ENCODE measurements around the gene CEMIP2. TPM values are rescaled to one million over a fixed set of nuclear protein-coding genes. Genes with fewer than 3 reads are reported as not detected.

CEMIP2 gene
- total and polyA plus RNA-seq, 2 of the 13 experiments (the other 11 are each of a cell fraction or from before 2014, with no cell fraction given), result 94.3 to 128 TPM

DNA sequence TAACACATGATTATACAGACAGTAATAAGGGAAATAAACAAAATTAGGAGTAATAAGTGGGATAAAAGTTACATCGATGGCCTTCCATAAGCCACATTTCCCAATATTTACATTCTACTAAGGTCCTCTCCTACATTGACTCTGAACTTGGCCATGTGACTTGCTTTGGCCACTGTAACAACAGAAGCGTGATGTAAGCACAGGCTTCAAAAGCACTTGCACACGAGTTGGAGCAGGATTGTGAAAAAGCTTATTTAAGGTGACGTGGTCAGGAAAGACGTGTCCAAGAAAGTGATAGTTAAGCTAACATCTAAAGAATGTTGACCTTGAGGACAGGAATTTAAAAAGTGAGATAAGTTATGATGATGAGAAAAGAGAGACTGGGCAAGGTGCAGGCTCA lies 9.8 kb upstream of the CEMIP2 start (continued):
- TF ChIP-seq, protein P1, sequence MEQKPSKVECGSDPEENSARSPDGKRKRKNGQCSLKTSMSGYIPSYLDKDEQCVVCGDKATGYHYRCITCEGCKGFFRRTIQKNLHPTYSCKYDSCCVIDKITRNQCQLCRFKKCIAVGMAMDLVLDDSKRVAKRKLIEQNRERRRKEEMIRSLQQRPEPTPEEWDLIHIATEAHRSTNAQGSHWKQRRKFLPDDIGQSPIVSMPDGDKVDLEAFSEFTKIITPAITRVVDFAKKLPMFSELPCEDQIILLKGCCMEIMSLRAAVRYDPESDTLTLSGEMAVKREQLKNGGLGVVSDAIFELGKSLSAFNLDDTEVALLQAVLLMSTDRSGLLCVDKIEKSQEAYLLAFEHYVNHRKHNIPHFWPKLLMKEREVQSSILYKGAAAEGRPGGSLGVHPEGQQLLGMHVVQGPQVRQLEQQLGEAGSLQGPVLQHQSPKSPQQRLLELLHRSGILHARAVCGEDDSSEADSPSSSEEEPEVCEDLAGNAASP (CRISPR knock-in tag; IDR thresholded peaks at IDR 0.05; ENCODE audit: borderline replicate concordance), result peak; percentile 72; the same call in 1 of the 2 replicates
- peak; percentile 96 for TF ChIP-seq HMG20A (CRISPR knock-in tag; IDR thresholded peaks at IDR 0.05; ENCODE audit: borderline replicate concordance)
- TF ChIP-seq, protein P2, sequence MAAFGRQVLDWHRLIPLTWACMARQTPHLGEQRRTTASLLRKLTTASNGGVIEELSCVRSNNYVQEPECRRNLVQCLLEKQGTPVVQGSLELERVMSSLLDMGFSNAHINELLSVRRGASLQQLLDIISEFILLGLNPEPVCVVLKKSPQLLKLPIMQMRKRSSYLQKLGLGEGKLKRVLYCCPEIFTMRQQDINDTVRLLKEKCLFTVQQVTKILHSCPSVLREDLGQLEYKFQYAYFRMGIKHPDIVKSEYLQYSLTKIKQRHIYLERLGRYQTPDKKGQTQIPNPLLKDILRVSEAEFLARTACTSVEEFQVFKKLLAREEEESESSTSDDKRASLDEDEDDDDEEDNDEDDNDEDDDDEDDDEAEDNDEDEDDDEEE (CRISPR knock-in tag; IDR thresholded peaks at IDR 0.05), result no peak
- TF ChIP-seq, protein P3, sequence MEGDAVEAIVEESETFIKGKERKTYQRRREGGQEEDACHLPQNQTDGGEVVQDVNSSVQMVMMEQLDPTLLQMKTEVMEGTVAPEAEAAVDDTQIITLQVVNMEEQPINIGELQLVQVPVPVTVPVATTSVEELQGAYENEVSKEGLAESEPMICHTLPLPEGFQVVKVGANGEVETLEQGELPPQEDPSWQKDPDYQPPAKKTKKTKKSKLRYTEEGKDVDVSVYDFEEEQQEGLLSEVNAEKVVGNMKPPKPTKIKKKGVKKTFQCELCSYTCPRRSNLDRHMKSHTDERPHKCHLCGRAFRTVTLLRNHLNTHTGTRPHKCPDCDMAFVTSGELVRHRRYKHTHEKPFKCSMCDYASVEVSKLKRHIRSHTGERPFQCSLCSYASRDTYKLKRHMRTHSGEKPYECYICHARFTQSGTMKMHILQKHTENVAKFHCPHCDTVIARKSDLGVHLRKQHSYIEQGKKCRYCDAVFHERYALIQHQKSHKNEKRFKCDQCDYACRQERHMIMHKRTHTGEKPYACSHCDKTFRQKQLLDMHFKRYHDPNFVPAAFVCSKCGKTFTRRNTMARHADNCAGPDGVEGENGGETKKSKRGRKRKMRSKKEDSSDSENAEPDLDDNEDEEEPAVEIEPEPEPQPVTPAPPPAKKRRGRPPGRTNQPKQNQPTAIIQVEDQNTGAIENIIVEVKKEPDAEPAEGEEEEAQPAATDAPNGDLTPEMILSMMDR (CRISPR knock-in tag; IDR thresholded peaks at IDR 0.05), result no peak
- TF ChIP-seq ZNF468 (CRISPR knock-in tag; IDR thresholded peaks at IDR 0.05), result no peak
- no peak for TF ChIP-seq REL (CRISPR knock-in tag; conservative IDR thresholded peaks at IDR 0.05)
- 0 out of 2 replicates have a peak, but pooled peaks have one; percentile 49 for TF ChIP-seq JUN (CRISPR knock-in tag; IDR thresholded peaks at IDR 0.05)
- TF ChIP-seq ZNF546 (CRISPR knock-in tag; conservative IDR thresholded peaks at IDR 0.05), result no peak
- TF ChIP-seq RBM22 (optimal IDR thresholded peaks at IDR 0.05; ENCODE audit: low read length), result no peak
- TF ChIP-seq, protein P4, sequence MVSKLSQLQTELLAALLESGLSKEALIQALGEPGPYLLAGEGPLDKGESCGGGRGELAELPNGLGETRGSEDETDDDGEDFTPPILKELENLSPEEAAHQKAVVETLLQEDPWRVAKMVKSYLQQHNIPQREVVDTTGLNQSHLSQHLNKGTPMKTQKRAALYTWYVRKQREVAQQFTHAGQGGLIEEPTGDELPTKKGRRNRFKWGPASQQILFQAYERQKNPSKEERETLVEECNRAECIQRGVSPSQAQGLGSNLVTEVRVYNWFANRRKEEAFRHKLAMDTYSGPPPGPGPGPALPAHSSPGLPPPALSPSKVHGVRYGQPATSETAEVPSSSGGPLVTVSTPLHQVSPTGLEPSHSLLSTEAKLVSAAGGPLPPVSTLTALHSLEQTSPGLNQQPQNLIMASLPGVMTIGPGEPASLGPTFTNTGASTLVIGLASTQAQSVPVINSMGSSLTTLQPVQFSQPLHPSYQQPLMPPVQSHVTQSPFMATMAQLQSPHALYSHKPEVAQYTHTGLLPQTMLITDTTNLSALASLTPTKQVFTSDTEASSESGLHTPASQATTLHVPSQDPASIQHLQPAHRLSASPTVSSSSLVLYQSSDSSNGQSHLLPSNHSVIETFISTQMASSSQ (IDR thresholded peaks at IDR 0.05; ENCODE audit: low read depth), result no peak
- TF ChIP-seq, protein P4 (CRISPR knock-in tag; IDR thresholded peaks at IDR 0.05; ENCODE audit: borderline replicate concordance), result peak; percentile 51; the same call in 1 of the 2 replicates
- no peak for TF ChIP-seq U2AF2 (IDR thresholded peaks at IDR 0.05; ENCODE audit: low read depth, low read length)
- TF ChIP-seq ELF3 (CRISPR knock-in tag; IDR thresholded peaks at IDR 0.05), result peak; percentile 65; the same call in 1 of the 2 replicates
- TF ChIP-seq SKI (IDR thresholded peaks at IDR 0.05; ENCODE audit: partially characterized antibody), result peak; percentile 100
- TF ChIP-seq, protein P5, sequence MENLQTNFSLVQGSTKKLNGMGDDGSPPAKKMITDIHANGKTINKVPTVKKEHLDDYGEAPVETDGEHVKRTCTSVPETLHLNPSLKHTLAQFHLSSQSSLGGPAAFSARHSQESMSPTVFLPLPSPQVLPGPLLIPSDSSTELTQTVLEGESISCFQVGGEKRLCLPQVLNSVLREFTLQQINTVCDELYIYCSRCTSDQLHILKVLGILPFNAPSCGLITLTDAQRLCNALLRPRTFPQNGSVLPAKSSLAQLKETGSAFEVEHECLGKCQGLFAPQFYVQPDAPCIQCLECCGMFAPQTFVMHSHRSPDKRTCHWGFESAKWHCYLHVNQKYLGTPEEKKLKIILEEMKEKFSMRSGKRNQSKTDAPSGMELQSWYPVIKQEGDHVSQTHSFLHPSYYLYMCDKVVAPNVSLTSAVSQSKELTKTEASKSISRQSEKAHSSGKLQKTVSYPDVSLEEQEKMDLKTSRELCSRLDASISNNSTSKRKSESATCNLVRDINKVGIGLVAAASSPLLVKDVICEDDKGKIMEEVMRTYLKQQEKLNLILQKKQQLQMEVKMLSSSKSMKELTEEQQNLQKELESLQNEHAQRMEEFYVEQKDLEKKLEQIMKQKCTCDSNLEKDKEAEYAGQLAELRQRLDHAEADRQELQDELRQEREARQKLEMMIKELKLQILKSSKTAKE (CRISPR knock-in tag; IDR thresholded peaks at IDR 0.05; ENCODE audit: borderline replicate concordance), result peak; percentile 90
- TF ChIP-seq SOX5 (CRISPR knock-in tag; IDR thresholded peaks at IDR 0.05; ENCODE audit: borderline replicate concordance), result peak; percentile 82
- TF ChIP-seq TBX3 (IDR thresholded peaks at IDR 0.05; ENCODE audit: borderline replicate concordance), result peak; percentile 57; the same call in 1 of the 2 replicates
- TF ChIP-seq IKZF4 (CRISPR knock-in tag; IDR thresholded peaks at IDR 0.05; ENCODE audit: borderline replicate concordance, low read depth, not compliant biosample characterization), result no peak
- peak; percentile 90 for TF ChIP-seq BHLHE40 (IDR thresholded peaks at IDR 0.05; ENCODE audit: low read length)
- peak; percentile 67; the same call in 1 of the 2 replicates for TF ChIP-seq FOXA1 (IDR thresholded peaks at IDR 0.05)
- peak; percentile 93 for TF ChIP-seq FOXA1 (CRISPR knock-in tag; IDR thresholded peaks at IDR 0.05)
